Epithelial cell of esophagus (primary cell): ENCODE measurements around the gene BTG4.

Experiments used
- DNase-seq: peaks from one replicate; pipeline ENCODE4 v3.0.0; 2010; ENCODE audit warnings: low read depth
- H3K4me3 ChIP-seq: 2 replicates; pipeline ENCODE4 v1.5.1; 2011; ENCODE audit warnings: mild to moderate bottlenecking, low read length, control low read depth
- TF ChIP-seq, protein P1 (sequence below): IDR thresholded peaks from 2 replicates; pipeline ENCODE4 v1.5.1; 2011; ENCODE audit warnings: low read depth, mild to moderate bottlenecking, low read length, control low read depth, inconsistent platforms; ENCODE audit not compliant: insufficient read depth; ENCODE audit errors: missing control alignments

The BTG4 gene

DNA sequence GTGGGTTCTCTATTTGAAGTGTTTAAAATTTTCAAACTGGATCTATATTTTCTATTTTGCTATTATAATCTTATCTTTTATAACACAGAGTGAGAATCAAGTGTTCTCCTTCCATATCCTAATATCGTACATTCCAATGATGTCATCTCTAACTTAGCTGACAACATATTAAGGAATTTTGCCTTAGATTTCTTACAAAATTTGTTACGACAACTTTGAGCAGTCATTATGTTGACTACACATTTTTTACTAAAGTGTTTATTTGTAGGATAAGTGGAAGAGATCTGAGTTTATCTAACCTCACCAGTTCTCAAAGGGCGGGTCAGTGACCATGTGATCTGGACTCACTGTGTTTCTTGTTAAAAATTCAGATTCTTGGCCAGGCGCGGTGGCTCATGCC is 12.7 kb downstream of the BTG4 start:
- TF ChIP-seq, protein P1, sequence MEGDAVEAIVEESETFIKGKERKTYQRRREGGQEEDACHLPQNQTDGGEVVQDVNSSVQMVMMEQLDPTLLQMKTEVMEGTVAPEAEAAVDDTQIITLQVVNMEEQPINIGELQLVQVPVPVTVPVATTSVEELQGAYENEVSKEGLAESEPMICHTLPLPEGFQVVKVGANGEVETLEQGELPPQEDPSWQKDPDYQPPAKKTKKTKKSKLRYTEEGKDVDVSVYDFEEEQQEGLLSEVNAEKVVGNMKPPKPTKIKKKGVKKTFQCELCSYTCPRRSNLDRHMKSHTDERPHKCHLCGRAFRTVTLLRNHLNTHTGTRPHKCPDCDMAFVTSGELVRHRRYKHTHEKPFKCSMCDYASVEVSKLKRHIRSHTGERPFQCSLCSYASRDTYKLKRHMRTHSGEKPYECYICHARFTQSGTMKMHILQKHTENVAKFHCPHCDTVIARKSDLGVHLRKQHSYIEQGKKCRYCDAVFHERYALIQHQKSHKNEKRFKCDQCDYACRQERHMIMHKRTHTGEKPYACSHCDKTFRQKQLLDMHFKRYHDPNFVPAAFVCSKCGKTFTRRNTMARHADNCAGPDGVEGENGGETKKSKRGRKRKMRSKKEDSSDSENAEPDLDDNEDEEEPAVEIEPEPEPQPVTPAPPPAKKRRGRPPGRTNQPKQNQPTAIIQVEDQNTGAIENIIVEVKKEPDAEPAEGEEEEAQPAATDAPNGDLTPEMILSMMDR, result no peak
- H3K4me3 ChIP-seq, result no peak overlapping the region
- DNase-seq, result no peak

DNA sequence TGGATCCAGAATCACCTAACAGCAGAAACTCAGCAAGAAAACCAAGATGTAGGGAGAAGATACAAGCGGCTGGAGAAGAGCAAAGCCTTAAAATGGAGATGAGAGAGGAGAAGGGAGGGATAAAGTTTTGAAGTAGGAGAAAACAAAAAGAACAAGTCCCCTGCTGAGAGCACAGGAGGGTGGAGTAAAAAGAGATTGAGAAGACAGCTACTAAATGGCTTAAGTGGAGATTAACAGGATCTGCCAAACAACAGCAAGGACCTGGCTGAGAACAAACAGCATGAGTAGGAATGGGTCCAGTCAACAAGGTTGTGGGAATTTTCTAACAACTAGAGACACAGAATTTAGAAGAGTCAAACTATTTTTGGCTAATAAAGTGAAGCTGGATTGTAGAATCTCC is 18.1 kb downstream of the BTG4 start:
- TF ChIP-seq, protein P1, result no peak
- no peak overlapping the region for H3K4me3 ChIP-seq
- no peak for DNase-seq

DNA sequence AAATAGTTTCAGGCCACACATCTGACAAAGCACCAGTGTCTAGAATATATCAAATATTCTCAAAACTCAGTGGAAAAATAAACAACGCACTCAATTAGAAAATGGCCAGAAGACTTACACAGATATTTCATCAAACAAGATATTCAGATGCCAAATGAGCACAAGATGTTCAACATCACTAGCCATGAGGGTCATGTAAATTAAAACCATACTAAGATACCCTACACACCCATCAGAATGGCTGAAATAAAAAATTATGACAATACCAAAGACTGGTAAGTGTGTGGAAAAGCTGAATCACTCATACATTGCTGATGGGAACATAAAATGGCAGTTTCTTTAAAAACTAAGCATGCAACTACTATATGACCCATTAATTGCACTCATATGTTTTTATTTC is 21.7 kb downstream of the BTG4 start:
- TF ChIP-seq, protein P1, result no peak
- no peak for DNase-seq
- no peak overlapping the region for H3K4me3 ChIP-seq

DNA sequence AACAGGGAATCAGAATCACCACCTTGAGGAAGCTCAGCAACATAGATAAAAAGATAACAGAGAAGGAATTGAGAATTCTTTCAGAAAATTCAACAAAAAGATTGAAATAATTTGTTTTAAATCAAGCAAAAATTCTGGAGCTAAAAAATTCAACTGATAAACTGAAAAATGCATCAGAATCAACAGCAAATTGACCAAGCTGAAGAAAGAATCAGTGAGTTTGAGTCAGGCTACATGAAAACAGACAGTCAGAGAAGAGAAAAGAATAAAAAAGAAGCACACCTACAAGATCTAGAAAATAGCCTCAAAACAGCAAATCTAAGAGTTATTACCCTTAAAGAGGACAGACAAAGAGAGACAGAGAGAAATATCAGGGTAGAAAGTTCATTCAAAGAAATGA is 28.8 kb downstream of the BTG4 start:
- TF ChIP-seq, protein P1, result no peak
- DNase-seq, result no peak
- H3K4me3 ChIP-seq, result no peak overlapping the region

DNA sequence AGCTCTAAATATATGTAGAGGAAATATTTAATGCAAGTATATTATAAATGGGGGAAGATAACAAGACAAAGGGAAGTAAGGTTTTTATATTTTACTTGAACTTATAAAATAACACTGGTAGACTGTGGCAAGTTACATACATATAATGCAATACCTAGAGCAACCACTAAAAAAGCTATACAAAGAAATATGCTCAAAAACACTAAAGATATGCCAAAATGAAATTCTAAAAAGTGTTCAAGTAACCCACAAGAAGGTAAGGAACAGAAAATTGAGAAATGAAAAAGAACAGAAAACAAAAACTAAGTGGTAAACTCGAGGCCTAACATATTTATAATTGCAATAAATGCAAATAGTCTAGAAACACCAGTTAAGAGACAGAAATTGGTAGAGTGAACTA is 32.5 kb downstream of the BTG4 start:
- no peak for DNase-seq
- H3K4me3 ChIP-seq, result no peak overlapping the region
- TF ChIP-seq, protein P1, result no peak

DNA sequence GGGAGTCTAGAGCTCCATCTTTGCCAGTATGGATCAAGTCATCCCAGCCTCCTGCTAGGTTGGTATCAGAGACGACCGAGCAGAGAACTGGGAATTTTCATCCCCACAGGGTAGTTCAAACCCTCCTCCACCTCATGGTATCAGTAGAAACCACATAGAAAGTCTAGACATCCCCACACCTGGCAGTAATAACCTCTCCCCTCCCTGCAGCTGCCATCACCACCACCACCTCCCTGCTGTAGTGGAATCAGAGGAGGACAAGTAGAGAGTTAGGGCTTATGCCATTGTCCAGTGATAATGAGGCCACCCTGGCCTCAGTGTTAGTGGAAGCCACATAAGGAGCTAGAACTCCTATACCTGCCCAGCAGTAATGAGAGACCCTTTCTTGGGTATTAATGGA is 34.3 kb downstream of the BTG4 start:
- no peak overlapping the region for H3K4me3 ChIP-seq
- TF ChIP-seq, protein P1, result no peak
- no peak for DNase-seq

DNA sequence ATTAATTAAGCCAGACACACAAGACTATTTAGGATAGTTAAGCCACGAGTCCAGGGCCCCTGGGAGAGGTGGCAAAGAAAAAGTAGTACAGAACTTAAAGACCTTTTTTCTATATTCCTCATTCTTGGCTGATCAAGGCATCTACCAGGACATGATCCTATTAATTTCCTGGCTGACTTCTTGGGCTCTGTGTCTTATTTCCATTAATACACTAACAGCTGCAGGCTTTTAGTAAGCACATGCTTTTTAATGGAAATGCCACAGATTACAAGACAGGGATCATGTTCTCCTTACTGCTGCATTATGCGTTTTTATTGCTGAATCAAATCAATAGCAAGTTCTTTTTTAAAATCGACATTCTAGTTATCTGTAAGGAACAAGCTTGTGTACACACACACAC is 35.2 kb downstream of the BTG4 start:
- no peak for DNase-seq
- no peak overlapping the region for H3K4me3 ChIP-seq
- TF ChIP-seq, protein P1, result no peak
